Activated T-helper 2 cell treated with anti-CD3 and anti-CD28 coated beads, Interferon-gamma antibody, Interleukin-2, Interleukin-4, amounts not matched to agents 10 μg/mL and 5 μg/mL and 100 μg/mL, durations not matched to agents 14 hours and 24 hours and 36 hours (primary cell): ENCODE results near the gene GRM4. TPM values are rescaled to one million over a fixed set of nuclear protein-coding genes. Genes with fewer than 3 reads are reported as not detected.
"Not testable (repeated sequence)": the region's sequence is repeated elsewhere in the genome, so short reads cannot be mapped to it uniquely, and the experiment has no call there.

ENCODE experiments used
- DNase-seq: peaks from one replicate; pipeline ENCODE4 v3.0.0; 2021; ENCODE audit warnings: low spot score
- H3K27ac Mint-ChIP-seq: one replicate; pipeline ENCODE4 v1.8.0; 2021; ENCODE audit warnings: mixed read lengths
- H3K27me3 Mint-ChIP-seq: one replicate; pipeline ENCODE4 v1.8.0; 2021; ENCODE audit warnings: low read depth, mixed read lengths
- H3K36me3 Mint-ChIP-seq: one replicate; pipeline ENCODE4 v1.8.0; 2021; ENCODE audit warnings: low read depth, mixed read lengths
- H3K4me1 Mint-ChIP-seq: one replicate; pipeline ENCODE4 v1.8.0; 2021; ENCODE audit warnings: low read depth, mixed read lengths
- H3K4me3 Mint-ChIP-seq: one replicate; pipeline ENCODE4 v1.8.0; 2021; ENCODE audit warnings: low read depth, mild to moderate bottlenecking, moderate library complexity, mixed read lengths
- H3K9me3 Mint-ChIP-seq: one replicate; pipeline ENCODE4 v1.8.0; 2021; ENCODE audit warnings: mixed read lengths
- intact Hi-C: fragments of 100-400 bp; cut with micrococcal nuclease; formaldehyde crosslinking; loops from one replicate; pipeline ENCODE4 v1.15.1; 2023
- total RNA-seq: library from RNA; stranded (reverse); gene quantifications from 2 replicates; pipeline ENCODE4 v1.2.3, GENCODE V29; 2022

The GRM4 gene
- total RNA-seq, 1 donor from 2014 or later, result not detected

GRCh38 chr6:34041998-34042397 lies 103.9 kb downstream of the GRM4 start:
- H3K9me3 Mint-ChIP-seq, intact Hi-C loops, H3K27ac Mint-ChIP-seq, DNase-seq, H3K4me3 Mint-ChIP-seq, H3K36me3 Mint-ChIP-seq, H3K4me1 Mint-ChIP-seq, H3K27me3 Mint-ChIP-seq: not testable (repeated sequence)

- Mint-ChIP-seq H3K4me3 (no peak overlapping the region), H3K27me3 (peaks cover 1% of the 10 kb centered on the region), H3K4me1 (peaks cover 4% of the 10 kb centered on the region), H3K36me3 (no peaks in the 10 kb centered on the region), H3K27ac (no peak overlapping the region), H3K9me3 (no peaks in the 10 kb centered on the region)
- DNase-seq, result no peak
- intact Hi-C loops, result no loop called here
Measured at GRCh38 chr6:34041385-34041784, 104.5 kb downstream of the GRM4 start.

- H3K27me3 Mint-ChIP-seq, result no peaks in the 10 kb centered on the region
- no peaks in the 10 kb centered on the region for H3K9me3 Mint-ChIP-seq
- DNase-seq, result no peak
- no peak overlapping the region for H3K4me3 Mint-ChIP-seq
- H3K27ac Mint-ChIP-seq, result no peak overlapping the region
- intact Hi-C loops, result no loop called here
- H3K36me3 Mint-ChIP-seq, result no peaks in the 10 kb centered on the region
- H3K4me1 Mint-ChIP-seq, result peaks cover 4% of the 10 kb centered on the region
Measured at GRCh38 chr6:34039943-34040342, 105.9 kb downstream of the GRM4 start.

GRCh38 chr6:34037151-34037550 lies 108.7 kb downstream of the GRM4 start:
- no peak for DNase-seq
- intact Hi-C loops, result no loop called here
- Mint-ChIP-seq H3K4me1 (no peaks in the 10 kb centered on the region), H3K27ac (no peak overlapping the region), H3K36me3 (no peaks in the 10 kb centered on the region), H3K27me3 (no peaks in the 10 kb centered on the region), H3K9me3 (no peaks in the 10 kb centered on the region), H3K4me3 (no peak overlapping the region)

GRCh38 chr6:34036357-34037069 lies 109.4 kb downstream of the GRM4 start:
- Mint-ChIP-seq H3K27me3 (peaks cover 2% of the 10 kb centered on the region), H3K36me3 (no peaks in the 10 kb centered on the region), H3K4me3 (no peak overlapping the region), H3K9me3 (no peaks in the 10 kb centered on the region), H3K4me1 (no peaks in the 10 kb centered on the region), H3K27ac (no peak overlapping the region)
- intact Hi-C loops, result no loop called here
- DNase-seq, result no peak

GRCh38 chr6:34035704-34036356 lies 110.1 kb downstream of the GRM4 start:
- Mint-ChIP-seq H3K27ac (no peak overlapping the region), H3K4me1 (no peaks in the 10 kb centered on the region), H3K27me3 (peaks cover 2% of the 10 kb centered on the region), H3K9me3 (no peaks in the 10 kb centered on the region), H3K4me3 (no peak overlapping the region), H3K36me3 (no peaks in the 10 kb centered on the region)
- intact Hi-C loops, result no loop called here
- DNase-seq, result no peak

GRCh38 chr6:34035161-34035560 lies 110.7 kb downstream of the GRM4 start:
- Mint-ChIP-seq H3K36me3 (no peaks in the 10 kb centered on the region), H3K9me3 (no peaks in the 10 kb centered on the region)

GRCh38 chr6:34032856-34033255 lies 113.0 kb downstream of the GRM4 start:
- Mint-ChIP-seq H3K9me3 (no peaks in the 10 kb centered on the region), H3K27me3 (peaks cover 2% of the 10 kb centered on the region), H3K27ac (no peak overlapping the region), H3K4me1 (no peaks in the 10 kb centered on the region), H3K4me3 (no peak overlapping the region), H3K36me3 (no peaks in the 10 kb centered on the region)
- DNase-seq, result no peak
- intact Hi-C loops, result no loop called here

More at GRCh38 chr6:34035161-34035560, 110.7 kb downstream of the GRM4 start:
- Mint-ChIP-seq H3K4me1 (no peaks in the 10 kb centered on the region), H3K27ac (no peak overlapping the region), H3K4me3 (no peak overlapping the region), H3K27me3 (peaks cover 2% of the 10 kb centered on the region)
- no peak for DNase-seq
- intact Hi-C loops, result no loop called here

- DNase-seq, result no peak
- no peak overlapping the region for H3K27ac Mint-ChIP-seq
- H3K36me3 Mint-ChIP-seq, result no peaks in the 10 kb centered on the region
- intact Hi-C loops, result no loop called here
- no peaks in the 10 kb centered on the region for H3K4me1 Mint-ChIP-seq
- H3K27me3 Mint-ChIP-seq, result peaks cover 2% of the 10 kb centered on the region
- no peaks in the 10 kb centered on the region for H3K9me3 Mint-ChIP-seq
- H3K4me3 Mint-ChIP-seq, result no peak overlapping the region
Measured at GRCh38 chr6:34031625-34032383, 114.1 kb downstream of the GRM4 start.

- H3K27me3 Mint-ChIP-seq, result peaks cover 2% of the 10 kb centered on the region
- no peak overlapping the region for H3K27ac Mint-ChIP-seq
- intact Hi-C loops, result no loop called here
- no peaks in the 10 kb centered on the region for H3K4me1 Mint-ChIP-seq
- H3K36me3 Mint-ChIP-seq, result no peaks in the 10 kb centered on the region
- no peak overlapping the region for H3K4me3 Mint-ChIP-seq
- DNase-seq, result no peak
- no peaks in the 10 kb centered on the region for H3K9me3 Mint-ChIP-seq
Measured at GRCh38 chr6:34030831-34031624, 114.9 kb downstream of the GRM4 start.

- no peak overlapping the region for H3K4me3 Mint-ChIP-seq
- H3K9me3 Mint-ChIP-seq, result no peaks in the 10 kb centered on the region
- no peak for DNase-seq
- intact Hi-C loops, result loop anchor here (5.0 kb wide), 1 partner anchor 177 kb away; no protein-coding TSS in a partner anchor
- H3K36me3 Mint-ChIP-seq, result no peaks in the 10 kb centered on the region
- no peaks in the 10 kb centered on the region for H3K4me1 Mint-ChIP-seq
- H3K27ac Mint-ChIP-seq, result no peak overlapping the region
- H3K27me3 Mint-ChIP-seq, result peaks cover 2% of the 10 kb centered on the region
Measured at GRCh38 chr6:34029489-34030280, 116.2 kb downstream of the GRM4 start.
